MCF 10A (cell line): ENCODE results near the gene CELF6. TPM values are rescaled to one million over a fixed set of nuclear protein-coding genes. Genes with fewer than 3 reads are reported as not detected.

Source experiments
- BruUV-seq: library from RNA; stranded (reverse); fragments of 400-500 nt; replicated peaks from 2 replicates; lab custom pipeline; 2021; lab: Mats Ljungman, UMichigan
- CTCF ChIA-PET: fragments of 300-600 bp; sonication (Branson Sonifier 250); formaldehyde crosslinking; extraction: SDS; loops from one replicate; lab custom pipeline; 2021; ENCODE audit warnings: antibody characterized with exemption, inconsistent platforms; lab: Yijun Ruan, JAX
- POLR2A ChIA-PET: fragments of 300-600, 350-650 bp; sonication (Branson Sonifier 250); formaldehyde crosslinking; extraction: SDS; loops from one replicate; lab custom pipeline; 2020; ENCODE audit warnings: antibody characterized with exemption, inconsistent platforms; lab: Yijun Ruan, JAX
- DNase-seq: peaks from one replicate; pipeline ENCODE4 v3.0.0-alpha.2; 2018; ENCODE audit not compliant: unreplicated experiment
- H3K27ac Mint-ChIP-seq: one replicate; pipeline ENCODE4 v1.8.0; 2022; ENCODE audit warnings: mild to moderate bottlenecking, low read depth, mixed read lengths; ENCODE audit not compliant: unreplicated experiment
- H3K27me3 Mint-ChIP-seq: one replicate; pipeline ENCODE4 v1.8.0; 2022; ENCODE audit warnings: mixed read lengths; ENCODE audit not compliant: insufficient read depth, unreplicated experiment
- H3K36me3 Mint-ChIP-seq: one replicate; pipeline ENCODE4 v1.8.0; 2022; ENCODE audit warnings: mild to moderate bottlenecking, moderate library complexity, mixed read lengths; ENCODE audit not compliant: insufficient read depth, unreplicated experiment
- H3K4me1 Mint-ChIP-seq: one replicate; pipeline ENCODE4 v1.8.0; 2022; ENCODE audit warnings: mixed read lengths; ENCODE audit not compliant: insufficient read depth, unreplicated experiment
- H3K4me3 Mint-ChIP-seq: one replicate; pipeline ENCODE4 v1.8.0; 2022; ENCODE audit warnings: mild to moderate bottlenecking, moderate library complexity, mixed read lengths; ENCODE audit not compliant: unreplicated experiment
- H3K9me3 Mint-ChIP-seq: one replicate; pipeline ENCODE4 v1.8.0; 2022; ENCODE audit warnings: mixed read lengths; ENCODE audit not compliant: unreplicated experiment
- intact Hi-C: fragments of 100-400 bp; cut with micrococcal nuclease; formaldehyde crosslinking; loops from 2 replicates; pipeline ENCODE4 v1.14.1; 2022
- total RNA-seq: library from RNA; stranded (reverse); gene quantifications from 2 replicates; pipeline ENCODE4 v1.2.3, GENCODE V29; 2022
- TF ChIP-seq, protein P1 (sequence below): fragments of 200-600 bp; IDR thresholded peaks from one replicate; pipeline ENCODE4 v1.8.0; 2022; ENCODE audit warnings: antibody characterized with exemption, mild to moderate bottlenecking; ENCODE audit not compliant: unreplicated experiment

The CELF6 gene
- total RNA-seq, 1 experiment from 2014 or later, result 0.26 TPM

DNA sequence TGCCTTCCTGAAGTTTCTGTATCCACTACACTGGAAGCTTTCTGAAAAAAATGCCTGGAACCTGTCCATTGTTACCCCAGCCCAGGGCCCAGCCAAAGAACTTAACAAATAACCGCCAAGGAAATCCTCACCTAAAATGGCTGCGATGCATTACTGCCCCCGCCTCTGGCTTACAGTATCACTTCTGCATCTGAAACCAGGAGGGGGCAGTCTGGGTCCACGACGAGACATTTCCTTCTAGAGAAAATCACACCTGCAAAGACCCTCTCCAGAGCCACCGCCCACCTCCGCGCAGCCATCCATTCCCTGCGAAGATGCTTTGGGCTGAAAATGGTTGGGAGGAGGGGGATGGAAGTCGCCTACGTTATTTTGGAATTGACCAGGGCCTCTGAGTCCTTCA, 22.4 kb upstream of the CELF6 start:
- ChIA-PET CTCF (interaction anchor here (0.5 kb wide), 1 partner anchor 65 kb away, joined by 3 read pairs; no protein-coding TSS in a partner anchor), POLR2A (no interaction called here)
- peak; percentile 31 for DNase-seq
- TF ChIP-seq, protein P1, sequence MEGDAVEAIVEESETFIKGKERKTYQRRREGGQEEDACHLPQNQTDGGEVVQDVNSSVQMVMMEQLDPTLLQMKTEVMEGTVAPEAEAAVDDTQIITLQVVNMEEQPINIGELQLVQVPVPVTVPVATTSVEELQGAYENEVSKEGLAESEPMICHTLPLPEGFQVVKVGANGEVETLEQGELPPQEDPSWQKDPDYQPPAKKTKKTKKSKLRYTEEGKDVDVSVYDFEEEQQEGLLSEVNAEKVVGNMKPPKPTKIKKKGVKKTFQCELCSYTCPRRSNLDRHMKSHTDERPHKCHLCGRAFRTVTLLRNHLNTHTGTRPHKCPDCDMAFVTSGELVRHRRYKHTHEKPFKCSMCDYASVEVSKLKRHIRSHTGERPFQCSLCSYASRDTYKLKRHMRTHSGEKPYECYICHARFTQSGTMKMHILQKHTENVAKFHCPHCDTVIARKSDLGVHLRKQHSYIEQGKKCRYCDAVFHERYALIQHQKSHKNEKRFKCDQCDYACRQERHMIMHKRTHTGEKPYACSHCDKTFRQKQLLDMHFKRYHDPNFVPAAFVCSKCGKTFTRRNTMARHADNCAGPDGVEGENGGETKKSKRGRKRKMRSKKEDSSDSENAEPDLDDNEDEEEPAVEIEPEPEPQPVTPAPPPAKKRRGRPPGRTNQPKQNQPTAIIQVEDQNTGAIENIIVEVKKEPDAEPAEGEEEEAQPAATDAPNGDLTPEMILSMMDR, result peak; percentile 46
- peaks cover 27% of the 10 kb centered on the region for H3K36me3 Mint-ChIP-seq
- H3K27ac Mint-ChIP-seq, result no peak overlapping the region
- peaks cover 13% of the 10 kb centered on the region for H3K4me1 Mint-ChIP-seq
- no peak overlapping the region for H3K4me3 Mint-ChIP-seq
- BruUV-seq, result no TSS peak
- no peaks in the 10 kb centered on the region for H3K27me3 Mint-ChIP-seq
- H3K9me3 Mint-ChIP-seq, result no peaks in the 10 kb centered on the region
- intact Hi-C loops, result no loop called here

DNA sequence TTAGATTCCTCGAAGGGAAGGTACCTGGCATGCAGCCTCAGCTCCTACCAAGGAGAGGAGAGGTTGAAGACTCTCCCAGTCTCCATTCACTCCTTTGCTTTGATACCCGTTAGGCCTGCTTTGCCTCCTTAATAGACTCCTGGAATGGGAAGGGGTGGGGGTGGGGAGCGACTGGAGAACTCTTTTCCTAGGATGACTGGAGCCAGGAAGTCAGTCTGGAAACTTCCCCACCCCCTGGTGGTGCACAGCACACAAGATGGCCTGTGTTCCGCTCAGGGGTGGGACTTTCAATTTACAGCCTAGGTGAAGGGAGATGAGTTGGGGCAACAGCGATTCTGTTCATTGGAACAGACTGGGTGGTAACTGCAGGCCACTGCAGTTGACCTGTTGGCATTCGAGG, 21.4 kb upstream of the CELF6 start:
- no peak for DNase-seq
- POLR2A ChIA-PET, result no interaction called here
- no peaks in the 10 kb centered on the region for H3K27me3 Mint-ChIP-seq
- no peak overlapping the region for H3K27ac Mint-ChIP-seq
- H3K36me3 Mint-ChIP-seq, result peaks cover 19% of the 10 kb centered on the region
- no peak overlapping the region for H3K4me3 Mint-ChIP-seq
- CTCF ChIA-PET, result no interaction called here
- no TSS peak for BruUV-seq
- H3K4me1 Mint-ChIP-seq, result peaks cover 13% of the 10 kb centered on the region
- intact Hi-C loops, result no loop called here
- TF ChIP-seq, protein P1, result no peak
- no peaks in the 10 kb centered on the region for H3K9me3 Mint-ChIP-seq

DNA sequence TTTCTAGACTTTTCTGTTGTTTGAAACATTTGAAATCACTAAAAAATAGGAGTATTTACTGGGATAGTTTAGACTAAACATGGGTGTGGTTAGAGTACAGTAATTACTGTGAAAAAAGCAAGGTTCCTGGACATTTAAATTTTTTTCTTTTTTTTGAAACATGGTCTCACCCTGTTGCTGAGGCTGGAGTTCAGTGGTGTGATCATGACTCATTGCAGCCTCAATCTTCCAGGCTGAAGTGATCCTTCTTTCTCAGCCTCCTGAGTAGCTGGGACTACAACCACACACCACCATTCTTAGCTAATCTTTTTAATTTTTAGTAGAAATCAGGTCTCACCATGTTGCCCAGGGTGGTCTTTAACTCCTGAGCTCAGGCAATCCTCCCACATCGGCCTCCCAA, 20.4 kb upstream of the CELF6 start:
- Mint-ChIP-seq H3K27ac (no peak overlapping the region), H3K9me3 (no peaks in the 10 kb centered on the region), H3K4me3 (no peak overlapping the region), H3K27me3 (no peaks in the 10 kb centered on the region), H3K36me3 (peaks cover 19% of the 10 kb centered on the region), H3K4me1 (peaks cover 13% of the 10 kb centered on the region)
- POLR2A ChIA-PET, result interaction anchor here (0.6 to 1.9 kb wide), 6 partner anchors 8 to 133 kb away, joined by 3 to 6 read pairs (median 4); partner anchors contain the start of gene ARIH1
- DNase-seq, result no peak
- no TSS peak for BruUV-seq
- intact Hi-C loops, result no loop called here
- CTCF ChIA-PET, result interaction anchor here (0.6 to 0.7 kb wide), 2 partner anchors 28 to 1987 kb away, joined by 3 read pairs; no protein-coding TSS in a partner anchor
- TF ChIP-seq, protein P1, result no peak

DNA sequence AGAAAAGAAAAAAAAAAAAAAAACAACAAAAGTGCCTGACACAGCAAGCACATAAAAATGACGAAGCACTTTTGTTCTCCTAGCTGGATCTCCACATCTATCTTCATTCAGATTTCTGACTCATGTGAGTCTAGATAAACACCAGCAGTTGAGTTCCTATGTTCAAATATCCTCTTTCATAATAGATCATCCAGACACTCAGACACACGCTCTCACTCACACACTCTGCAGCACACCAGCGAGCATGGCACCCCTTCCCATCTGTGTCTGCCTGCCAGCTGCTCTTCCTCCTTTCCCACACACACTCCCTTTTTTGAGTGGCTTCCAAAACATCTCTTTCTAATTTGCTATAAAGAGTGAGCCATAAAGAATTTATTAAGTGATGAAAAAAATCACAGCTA, 19.8 kb upstream of the CELF6 start:
- Mint-ChIP-seq H3K4me1 (peaks cover 13% of the 10 kb centered on the region), H3K4me3 (no peak overlapping the region), H3K9me3 (no peaks in the 10 kb centered on the region), H3K27me3 (no peaks in the 10 kb centered on the region), H3K27ac (no peak overlapping the region), H3K36me3 (peaks cover 19% of the 10 kb centered on the region)
- intact Hi-C loops, result no loop called here
- ChIA-PET CTCF (interaction anchor here (0.7 kb wide), 1 partner anchor 129 kb away, joined by 3 read pairs; no protein-coding TSS in a partner anchor), POLR2A (interaction anchor here (0.6 to 1.9 kb wide), 7 partner anchors 9 to 258 kb away, joined by 3 to 6 read pairs (median 4); partner anchors contain the start of genes ARIH1 and HEXA)
- no TSS peak for BruUV-seq
- TF ChIP-seq, protein P1, result no peak
- peak; percentile 75 for DNase-seq
